Fibroblast of mammary gland (primary cell): ENCODE data around the gene HOXA7.

Source experiments
- DNase-seq: peaks from one replicate; pipeline ENCODE4 v3.0.0-alpha.2; 2010; ENCODE audit warnings: low read depth
- H3K4me3 ChIP-seq: 2 replicates; pipeline ENCODE4 v1.5.1; 2011; ENCODE audit warnings: low read depth, mild to moderate bottlenecking, low read length, moderate library complexity; ENCODE audit not compliant: control insufficient read depth
- CTCF ChIP-seq: conservative IDR thresholded peaks from 2 replicates; pipeline ENCODE4 v1.5.1; 2011; ENCODE audit warnings: low read depth, low read length, inconsistent platforms; ENCODE audit not compliant: control insufficient read depth, insufficient read depth

The HOXA7 gene

GRCh38 chr7:27184337-27185012 is 28.0 kb upstream of the HOXA7 start:
- DNase-seq, result peak; percentile 44
- H3K4me3 ChIP-seq, result peak overlapping the region; percentile 53
- TF ChIP-seq CTCF, result no peak

GRCh38 chr7:27183682-27184336 is 27.3 kb upstream of the HOXA7 start:
- peak; percentile 38 for DNase-seq
- H3K4me3 ChIP-seq, result peak overlapping the region; percentile 53

DNA sequence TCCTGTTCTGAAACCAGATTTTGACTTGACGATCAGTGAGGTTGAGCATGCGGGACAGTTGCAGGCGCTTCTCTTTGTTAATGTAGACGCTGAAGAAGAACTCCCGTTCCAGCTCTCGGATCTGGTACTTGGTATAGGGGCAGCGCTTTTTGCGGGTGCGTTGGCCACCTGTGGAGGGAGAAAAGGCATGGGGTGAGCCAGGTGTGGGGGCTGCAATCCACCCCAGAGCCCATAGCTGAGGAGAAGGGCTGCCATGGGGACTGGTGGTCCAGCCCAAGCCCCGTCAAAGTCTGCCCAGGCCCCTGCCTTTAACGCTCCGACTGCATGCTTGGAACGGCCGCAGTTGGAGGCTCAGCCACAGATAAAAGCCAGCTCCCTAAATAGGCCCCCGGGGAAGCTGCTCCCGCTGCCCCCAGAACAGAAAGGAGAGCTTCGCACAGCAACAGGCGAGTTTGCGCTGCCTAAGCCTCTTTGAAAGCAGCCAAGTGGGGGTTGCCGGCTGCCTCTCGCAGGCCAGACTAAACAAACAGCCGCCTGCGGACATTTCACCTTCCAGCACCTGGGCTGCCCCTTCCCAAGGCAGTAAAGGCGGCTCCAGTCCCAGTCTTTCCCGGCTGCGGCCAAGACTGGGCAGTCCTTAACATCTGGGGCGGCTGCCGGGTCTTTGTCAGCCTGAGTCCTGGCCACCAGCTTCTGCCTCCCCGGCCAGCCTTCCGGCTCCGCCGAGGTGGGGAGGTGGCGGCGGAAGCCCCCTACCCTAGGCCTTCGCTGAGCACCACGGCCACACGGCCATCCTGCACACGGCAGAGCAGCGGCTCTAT is 26.6 kb upstream of the HOXA7 start:
- no peak for TF ChIP-seq CTCF
- DNase-seq, result no peak
- peak overlapping the region; percentile 53 for H3K4me3 ChIP-seq

More at GRCh38 chr7:27183682-27184336, 27.3 kb upstream of the HOXA7 start:
- no peak for TF ChIP-seq CTCF

DNA sequence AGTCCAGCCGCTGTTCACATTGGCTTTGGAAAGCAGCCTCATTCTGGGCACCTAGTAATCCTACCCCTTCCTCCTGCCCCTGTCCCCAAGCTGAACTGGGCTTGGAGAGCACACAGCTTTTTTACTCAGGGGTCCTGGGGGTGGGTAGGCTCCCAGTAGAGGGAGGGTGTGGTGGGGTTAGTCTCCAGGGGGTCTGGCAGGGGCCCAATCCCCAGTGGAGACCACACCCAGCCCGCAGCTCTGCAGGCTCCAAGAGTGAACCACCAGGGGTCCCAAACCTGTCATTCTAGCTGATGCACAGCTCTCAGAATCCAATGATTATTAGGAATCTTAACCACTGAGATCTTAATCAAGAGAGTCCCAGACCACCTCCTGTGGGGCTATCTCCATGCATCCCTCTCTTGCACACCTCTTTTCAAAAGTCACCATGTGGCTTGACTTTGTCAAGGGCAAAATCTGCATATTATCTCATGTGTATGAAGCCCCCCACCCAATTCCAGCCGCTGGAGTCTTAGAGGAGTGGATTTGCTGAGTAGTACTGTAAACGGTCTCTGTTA is 25.9 kb upstream of the HOXA7 start:
- no peak for DNase-seq
- H3K4me3 ChIP-seq, result no peak overlapping the region
- no peak for TF ChIP-seq CTCF

DNA sequence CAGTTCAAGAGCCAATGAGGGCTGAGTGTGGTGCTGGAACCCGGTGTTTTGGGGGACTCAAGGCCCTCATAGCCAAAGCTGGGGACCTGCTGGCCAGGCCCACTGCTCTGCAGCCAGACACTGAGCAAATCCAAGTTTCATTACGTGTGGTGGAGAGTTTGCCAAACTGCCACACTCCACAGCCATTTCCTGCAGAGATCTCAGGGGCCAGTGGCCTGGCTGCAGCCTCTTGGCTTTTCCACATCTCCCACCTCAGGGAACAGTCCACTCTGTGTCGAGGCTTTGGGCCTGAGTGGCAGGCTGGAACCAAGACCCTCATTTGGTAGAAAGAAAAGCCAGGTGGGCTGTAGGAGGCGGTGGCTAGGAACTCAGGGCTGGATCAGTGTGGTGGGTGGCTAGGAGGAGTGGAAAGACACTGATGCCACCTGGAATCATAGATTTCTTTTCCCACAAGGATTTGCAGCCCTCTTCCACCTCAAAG is 25.4 kb upstream of the HOXA7 start:
- TF ChIP-seq CTCF, result no peak
- no peak overlapping the region for H3K4me3 ChIP-seq
- DNase-seq, result no peak
